Spleen (tissue), 11 donors: ENCODE data around the gene PPM1N. TPM values are rescaled to one million over a fixed set of nuclear protein-coding genes. Genes with fewer than 3 reads are reported as not detected.

ENCODE experiments used
- DNase-seq: peaks from one replicate; pipeline ENCODE4 v3.0.0-alpha.2; 2020
- H3K27ac ChIP-seq, 8 donors: fragments of 200-600 bp; sonication (generic) in 7 of 8; 1 replicate in 4 of 8; 2 replicates in 4 of 8; pipeline versions ENCODE4 v1.5.0 to v1.8.0; 2016 to 2021; ENCODE audit warnings: inconsistent platforms in 4 of 8, mild to moderate bottlenecking in 4 of 8, moderate library complexity in 1 of 8
- H3K27me3 ChIP-seq, 7 donors: fragments of 200-600 bp; sonication (generic) in 6 of 7; replicated peaks in 1 of 7; 1 replicate in 4 of 7; 2 replicates in 3 of 7; pipeline versions ENCODE4 v1.5.0 to v1.8.0; 2016 to 2021; ENCODE audit warnings: inconsistent platforms in 3 of 7, mild to moderate bottlenecking in 1 of 7
- H3K36me3 ChIP-seq, 6 donors: fragments of 200-600 bp; sonication (generic) in 5 of 6; 1 replicate in 4 of 6; 2 replicates in 2 of 6; pipeline versions ENCODE4 v1.5.0 to v1.8.0; 2016 to 2021; ENCODE audit warnings: inconsistent platforms in 2 of 6
- H3K4me1 ChIP-seq, 6 donors: fragments of 200-600 bp; sonication (generic) in 5 of 6; 1 replicate in 3 of 6; 2 replicates in 3 of 6; pipeline versions ENCODE4 v1.5.0 to v1.8.0; 2016 to 2021; ENCODE audit warnings: inconsistent platforms in 3 of 6
- H3K4me3 ChIP-seq, 8 donors: fragments of 200-600 bp; sonication (generic) in 7 of 8; 1 replicate in 4 of 8; 2 replicates in 4 of 8; pipeline versions ENCODE4 v1.5.0 to v1.8.0; 2016 to 2021; ENCODE audit warnings: inconsistent platforms in 4 of 8, mild to moderate bottlenecking in 4 of 8, moderate library complexity in 2 of 8
- H3K9me3 ChIP-seq, 8 donors: fragments of 200-600 bp; sonication (generic) in 7 of 8; 1 replicate in 4 of 8; 2 replicates in 4 of 8; pipeline versions ENCODE4 v1.5.0 to v1.8.0; 2016 to 2021; ENCODE audit warnings: inconsistent platforms in 4 of 8
- CTCF ChIP-seq, 11 experiments: fragments of 200-600 bp in 7 of 11; fragments of 450-650 bp in 4 of 11; sonication (generic) in 4 of 11; IDR thresholded peaks in 8 of 11; conservative IDR thresholded peaks in 3 of 11; 1 replicate in 7 of 11; 2 replicates in 4 of 11; pipeline versions ENCODE4 v1.4.0 to v1.8.0; 2016 to 2021; ENCODE audit warnings: antibody characterized with exemption in 11 of 11, inconsistent platforms in 4 of 11, mild to moderate bottlenecking in 1 of 11
- POLR2A ChIP-seq, 3 donors: fragments of 450-650 bp; IDR thresholded peaks; one replicate each; pipeline ENCODE4 v1.5.1; 2017; ENCODE audit warnings: antibody characterized with exemption in 3 of 3, mild to moderate bottlenecking in 1 of 3
- POLR2AphosphoS5 ChIP-seq, 3 donors: sonication (generic); formaldehyde crosslinking; IDR thresholded peaks; one replicate each; pipeline ENCODE4 v1.5.1; 2017; ENCODE audit warnings: antibody characterized with exemption in 3 of 3
- WGBS, 5 donors: extraction: QIAGEN DNeasy Blood & Tissue Kit in 3 of 5; methylation state at CpG; one replicate each; pipeline versions ENCODE4 v1.1.5 to v1.1.7; 2013 to 2018; 5-methylcytosine and 5-hydroxymethylcytosine counted together
- intact Hi-C: fragments of 100-400 bp; cut with DNase I; formaldehyde crosslinking; loops from one replicate; pipeline ENCODE4 v1.15.0; 2023; ENCODE audit warnings: low total_unique reads
- polyA plus RNA-seq, 3 donors: library from polyadenylated mRNA; stranded (reverse); fragments of 200-250 nt; gene quantifications; one replicate each; pipeline ENCODE4 v1.2.1, GENCODE V29; 2013
- total RNA-seq, 7 donors: library from RNA; depleted of rRNA in 3 of 7; stranded (reverse); fragments of >200 nt in 3 of 7; fragmentation: NEBNext Ultra II Directional in 4 of 7; extraction: Animal tissue kit (Norgen Biotek cat#: 25700) in 4 of 7; gene quantifications; one replicate each; pipeline versions ENCODE4 v1.1.0 to v1.2.1, GENCODE V29; 2016 to 2021
- donor health status: healthy with polysubstance abuse.
- donor health status: DM: no; HTN: no; CAD: no; lungs with moderate emphysema.
- donor health status: DM: no; HTN: no; CAD: no.
- donor health status: Bipolar disorder and iron deficiency.
- donor health status: healthy.
- donor health status: DM: no; HTN: no; CAD: no.
- donor health status: DM: yes; HTN: yes; CAD: no.

Gene PPM1N
- total and polyA plus RNA-seq, 10 donors: 6.3 to 21.4 (median 9.7) TPM

DNA sequence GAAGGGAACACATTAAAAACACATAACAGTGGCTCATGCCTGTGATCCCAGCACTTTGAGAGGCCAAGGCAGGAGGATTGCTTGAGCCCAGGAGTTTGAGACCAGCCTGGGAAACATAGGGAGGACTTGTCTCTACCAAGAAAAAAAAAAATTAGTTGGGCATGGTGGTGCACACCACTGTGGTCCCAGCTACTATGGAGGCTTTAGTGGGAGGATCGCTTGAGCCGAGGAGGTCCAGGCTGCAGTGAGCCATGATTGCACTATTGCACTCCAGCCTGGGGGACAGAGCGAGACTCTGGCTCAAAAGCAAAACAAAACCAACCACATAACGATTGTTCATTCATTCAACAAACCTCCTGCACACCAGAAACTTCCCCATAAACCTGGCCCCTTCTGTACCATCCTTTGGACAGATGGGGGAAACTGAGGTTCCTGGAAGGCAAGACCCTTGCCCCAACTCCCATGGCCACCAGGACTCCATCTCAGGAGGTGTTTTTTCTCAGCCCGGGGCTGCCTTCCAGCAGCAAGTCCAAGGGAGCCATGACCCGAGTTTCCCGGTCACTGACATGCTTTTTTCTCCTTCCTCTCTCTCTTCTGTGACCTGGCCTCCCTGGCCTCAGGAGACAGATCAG is 26.2 kb upstream of the PPM1N start:
- H3K9me3 ChIP-seq: no peaks in the 10 kb centered on the region
- no peak overlapping the region for H3K27ac ChIP-seq
- TF ChIP-seq CTCF (IDR thresholded peaks at IDR 0.05 in 8 of 11, conservative IDR thresholded peaks at IDR 0.05 in 3 of 11): no peak
- no peak for TF ChIP-seq POLR2A (IDR thresholded peaks at IDR 0.05)
- intact Hi-C loops: no loop called here
- peaks cover 24 to 81% (median 45%) of the 10 kb centered on the region in 6 donors for H3K4me1 ChIP-seq
- WGBS, 5 donors: 50 to 55% (median 53%) methylated on average over 7 of the region's 7 CpGs
- H3K36me3 ChIP-seq: no peaks in the 10 kb centered on the region
- H3K4me3 ChIP-seq: peak overlapping the region in 2 of 8 donors; percentile 21 to 34
- peaks cover 0 to 48% (median 16%) of the 10 kb centered on the region in 7 donors for H3K27me3 ChIP-seq
- DNase-seq: no peak

GRCh38 chr19:45472563-45473366 is 25.5 kb upstream of the PPM1N start:
- Histone ChIP-seq H3K36me3 (no peaks in the 10 kb centered on the region), H3K27ac (no peak overlapping the region), H3K4me3 (peak overlapping the region in 3 of 8 donors; percentile 3 to 34 (median 21)), H3K27me3 (peaks cover 0 to 48% (median 16%) of the 10 kb centered on the region in 7 donors), H3K9me3 (no peaks in the 10 kb centered on the region), H3K4me1 (peaks cover 21 to 83% (median 47%) of the 10 kb centered on the region in 6 donors)
- peak; percentile 80 for DNase-seq
- TF ChIP-seq POLR2A (IDR thresholded peaks at IDR 0.05): no peak
- TF ChIP-seq POLR2AphosphoS5 (IDR thresholded peaks at IDR 0.05): no peak
- no peak for TF ChIP-seq CTCF (IDR thresholded peaks at IDR 0.05 in 8 of 11, conservative IDR thresholded peaks at IDR 0.05 in 3 of 11)
- intact Hi-C loops: no loop called here
- WGBS, 5 donors: 16 to 29% (median 20%) methylated on average over 42 to 44 of the region's 44 CpGs

- DNase-seq: no peak
- H3K4me3 ChIP-seq: no peak overlapping the region
- no peaks in the 10 kb centered on the region for H3K9me3 ChIP-seq
- peaks cover 0 to 48% (median 16%) of the 10 kb centered on the region in 7 donors for H3K27me3 ChIP-seq
- WGBS, 5 donors: 23 to 42% (median 34%) methylated on average over 5 of the region's 5 CpGs
- no peaks in the 10 kb centered on the region for H3K36me3 ChIP-seq
- TF ChIP-seq POLR2A (IDR thresholded peaks at IDR 0.05) (no peak), POLR2AphosphoS5 (IDR thresholded peaks at IDR 0.05) (no peak), CTCF (IDR thresholded peaks at IDR 0.05 in 8 of 11, conservative IDR thresholded peaks at IDR 0.05 in 3 of 11) (no peak)
- no peak overlapping the region for H3K27ac ChIP-seq
- intact Hi-C loops: no loop called here
- peaks cover 16 to 83% (median 47%) of the 10 kb centered on the region in 6 donors for H3K4me1 ChIP-seq
Measured at GRCh38 chr19:45473367-45473681, 24.9 kb upstream of the PPM1N start.
